Measurements from ENCODE around the gene FOXN3.
A peak's percentile ranks its signal among the peaks of the same experiment; 100 is the strongest.

FOXN3 gene

GRCh38 chr14:89178800-89179535 is 238.1 kb downstream of the FOXN3 start:
- TF ChIP-seq GATA1 (IDR thresholded peaks at IDR 0.05; ENCODE audit: low read depth, low read length) (no peak), POLR2A (IDR thresholded peaks at IDR 0.05; ENCODE audit: low read length) (no peak)
- no peak for DNase-seq

DNA sequence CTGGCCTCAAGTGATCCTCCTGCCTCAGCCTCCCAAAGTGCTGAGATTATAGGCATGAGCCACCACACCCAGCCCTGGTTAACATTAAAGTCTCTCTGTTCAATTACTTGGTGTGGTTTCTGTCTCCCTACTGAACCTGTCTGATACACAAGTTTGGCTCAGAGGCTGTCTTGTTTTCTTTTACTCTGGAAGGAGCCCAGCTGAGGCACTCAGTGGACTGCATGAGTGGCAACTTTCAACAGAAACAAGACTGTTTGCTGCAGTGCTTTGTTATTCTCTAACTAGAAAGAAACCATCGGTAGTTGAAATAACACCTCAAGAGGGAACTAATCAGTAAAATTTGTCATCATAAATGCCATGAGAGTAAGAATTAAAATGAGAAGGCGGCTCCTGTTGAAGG is 238.7 kb downstream of the FOXN3 start:
- TF ChIP-seq POLR2A (IDR thresholded peaks at IDR 0.05; ENCODE audit: low read length) (no peak), GATA1 (IDR thresholded peaks at IDR 0.05; ENCODE audit: low read depth, low read length) (no peak)
- DNase-seq: no peak

DNA sequence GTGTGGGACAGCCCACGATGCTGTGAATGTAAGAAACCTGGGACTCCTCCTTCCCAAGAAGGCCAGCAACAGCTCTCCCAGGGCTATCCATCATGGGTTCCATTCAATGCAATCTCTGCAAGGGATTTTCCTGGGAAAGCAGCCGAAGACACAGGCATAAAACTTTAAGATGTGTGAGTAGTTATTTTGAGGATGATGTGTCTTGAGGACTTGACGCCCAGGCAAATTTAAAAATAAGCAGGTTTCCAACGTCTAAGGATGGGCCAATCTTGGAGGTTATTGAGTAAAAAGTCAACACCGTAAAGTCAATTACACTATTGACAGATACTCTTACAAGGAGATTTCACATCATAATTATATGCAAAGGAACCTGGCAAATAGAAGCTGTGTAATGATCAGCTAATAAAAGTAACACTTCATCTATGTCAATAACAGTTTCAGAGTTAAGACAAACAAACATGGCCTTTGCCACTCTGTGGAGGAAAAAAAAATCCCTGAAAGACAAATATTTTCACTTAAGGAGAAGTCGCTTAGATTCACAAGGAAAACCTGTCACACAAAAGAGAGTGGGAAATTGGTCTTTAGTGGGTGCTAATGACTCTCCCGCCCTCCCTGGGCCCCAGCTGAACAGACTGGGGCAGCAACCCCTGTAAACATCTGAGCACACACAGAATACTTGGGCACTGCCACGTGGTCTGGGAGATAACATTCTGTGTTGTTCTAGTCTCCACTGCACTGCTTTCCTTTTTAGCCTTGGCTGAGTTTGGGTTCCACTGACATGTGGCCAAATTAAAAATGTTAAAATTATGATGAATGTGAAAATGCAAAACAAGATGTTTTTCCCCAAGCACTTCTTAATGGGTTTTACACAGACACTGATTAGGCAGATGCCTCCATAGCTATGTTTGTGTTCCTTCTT is 240.9 kb downstream of the FOXN3 start:
- peak; percentile 18 to 29 for DNase-seq
- TF ChIP-seq GATA1 (IDR thresholded peaks at IDR 0.05; ENCODE audit: low read depth, low read length) (no peak), POLR2A (IDR thresholded peaks at IDR 0.05; ENCODE audit: low read length) (no peak)

- no peak for DNase-seq
- TF ChIP-seq GATA1 (IDR thresholded peaks at IDR 0.05; ENCODE audit: low read depth, low read length) (no peak), POLR2A (IDR thresholded peaks at IDR 0.05; ENCODE audit: low read length) (no peak)
These were observed 245.4 kb downstream of the FOXN3 start for GRCh38 chr14:89171628-89172027.

- no peak for DNase-seq
- no peak for TF ChIP-seq POLR2A (IDR thresholded peaks at IDR 0.05; ENCODE audit: low read length)
- no peak for TF ChIP-seq GATA1 (IDR thresholded peaks at IDR 0.05; ENCODE audit: low read depth, low read length)
These were observed 245.9 kb downstream of the FOXN3 start for GRCh38 chr14:89171168-89171567.

DNA sequence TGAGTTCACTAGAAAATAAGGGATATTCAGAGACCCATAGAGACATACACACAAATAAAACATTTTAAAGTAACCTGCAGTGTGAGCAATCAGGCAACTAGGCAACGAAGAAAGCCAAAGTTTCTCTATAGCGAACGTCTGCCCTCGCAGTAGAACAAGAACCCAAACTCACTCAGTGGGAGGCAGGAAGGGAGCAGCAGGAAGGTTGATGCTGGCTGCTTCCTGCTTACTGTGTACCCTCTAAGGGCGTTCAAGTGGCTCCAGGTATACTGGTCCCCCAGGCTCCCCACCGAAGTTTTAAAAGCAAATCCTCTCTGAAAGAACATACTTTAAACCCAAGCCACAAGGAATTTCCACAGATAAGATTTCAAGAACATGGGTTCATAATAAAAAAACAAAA is 249.3 kb downstream of the FOXN3 start:
- no peak for DNase-seq
- TF ChIP-seq GATA1 (IDR thresholded peaks at IDR 0.05; ENCODE audit: low read depth, low read length) (no peak), POLR2A (IDR thresholded peaks at IDR 0.05; ENCODE audit: low read length) (no peak)

DNA sequence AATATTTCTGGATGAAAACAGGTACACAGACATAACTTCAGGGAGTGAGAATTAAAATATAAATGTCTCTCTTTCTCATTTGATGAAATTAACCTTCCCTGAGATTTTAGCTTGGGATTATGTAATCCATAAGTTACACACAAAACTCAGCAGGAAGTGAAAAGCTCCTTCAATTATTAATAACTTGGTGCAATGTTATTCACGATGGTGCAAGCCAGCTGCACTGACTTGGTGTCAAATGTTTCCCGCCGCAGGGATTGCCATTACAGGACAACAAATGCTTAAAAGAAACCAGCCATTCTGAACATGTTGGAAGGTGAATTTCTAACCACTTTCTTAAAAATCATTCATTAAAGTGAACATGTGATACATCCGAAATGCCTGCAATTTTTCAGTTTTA is 250.4 kb downstream of the FOXN3 start:
- DNase-seq: no peak
- TF ChIP-seq POLR2A (IDR thresholded peaks at IDR 0.05; ENCODE audit: low read length) (no peak), GATA1 (IDR thresholded peaks at IDR 0.05; ENCODE audit: low read depth, low read length) (no peak)

DNA sequence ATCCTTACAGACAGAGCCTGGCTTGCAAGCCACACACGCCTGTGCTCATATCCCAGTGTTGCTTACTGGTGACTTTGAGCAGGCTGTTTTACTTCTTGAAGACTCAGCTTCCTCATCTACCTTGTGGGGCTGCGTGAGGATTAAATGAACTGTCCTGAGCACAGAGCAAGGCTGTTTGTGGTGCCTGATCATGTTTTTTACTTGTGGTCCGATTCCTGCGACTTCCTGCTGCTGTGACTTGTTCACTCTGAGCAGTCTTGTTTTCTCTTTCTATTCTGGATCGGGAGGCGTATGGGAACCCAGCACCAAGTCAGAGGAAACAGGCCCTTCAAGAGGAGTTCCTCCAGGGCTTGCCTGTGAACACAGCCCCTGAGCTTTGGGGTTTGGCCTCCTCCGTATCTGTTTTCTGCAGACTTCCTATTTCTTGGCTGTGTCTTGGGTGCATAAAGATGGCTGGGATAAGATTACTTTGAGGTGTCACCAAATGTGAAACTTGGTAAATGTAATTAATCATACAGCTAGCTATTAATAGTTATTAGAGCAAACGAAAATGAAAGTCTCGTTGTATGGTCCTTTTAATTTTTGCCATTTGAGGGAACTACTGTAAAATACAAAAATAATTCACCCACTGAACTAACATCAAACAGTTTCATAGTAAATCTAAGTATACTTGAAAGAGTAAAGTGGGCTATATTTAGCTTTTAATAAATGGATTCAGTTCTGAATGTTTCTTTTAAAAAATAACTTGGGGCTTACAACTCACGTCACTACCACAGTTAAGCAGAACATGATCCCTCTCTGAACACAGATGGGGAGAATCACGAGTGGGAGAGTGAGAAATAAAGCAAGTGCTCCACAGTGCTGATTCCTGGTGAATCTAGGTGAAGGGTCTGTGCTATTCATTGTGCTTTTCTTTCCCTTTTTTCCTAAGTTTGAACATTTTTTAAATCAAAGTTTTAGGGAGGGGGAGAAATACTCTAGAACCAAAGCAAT is 251.5 kb downstream of the FOXN3 start:
- DNase-seq: peak; percentile 92 to 95
- TF ChIP-seq GATA1 (IDR thresholded peaks at IDR 0.05; ENCODE audit: low read depth, low read length): peak; percentile 75
- peak; percentile 69 for TF ChIP-seq POLR2A (IDR thresholded peaks at IDR 0.05; ENCODE audit: low read length)

DNA sequence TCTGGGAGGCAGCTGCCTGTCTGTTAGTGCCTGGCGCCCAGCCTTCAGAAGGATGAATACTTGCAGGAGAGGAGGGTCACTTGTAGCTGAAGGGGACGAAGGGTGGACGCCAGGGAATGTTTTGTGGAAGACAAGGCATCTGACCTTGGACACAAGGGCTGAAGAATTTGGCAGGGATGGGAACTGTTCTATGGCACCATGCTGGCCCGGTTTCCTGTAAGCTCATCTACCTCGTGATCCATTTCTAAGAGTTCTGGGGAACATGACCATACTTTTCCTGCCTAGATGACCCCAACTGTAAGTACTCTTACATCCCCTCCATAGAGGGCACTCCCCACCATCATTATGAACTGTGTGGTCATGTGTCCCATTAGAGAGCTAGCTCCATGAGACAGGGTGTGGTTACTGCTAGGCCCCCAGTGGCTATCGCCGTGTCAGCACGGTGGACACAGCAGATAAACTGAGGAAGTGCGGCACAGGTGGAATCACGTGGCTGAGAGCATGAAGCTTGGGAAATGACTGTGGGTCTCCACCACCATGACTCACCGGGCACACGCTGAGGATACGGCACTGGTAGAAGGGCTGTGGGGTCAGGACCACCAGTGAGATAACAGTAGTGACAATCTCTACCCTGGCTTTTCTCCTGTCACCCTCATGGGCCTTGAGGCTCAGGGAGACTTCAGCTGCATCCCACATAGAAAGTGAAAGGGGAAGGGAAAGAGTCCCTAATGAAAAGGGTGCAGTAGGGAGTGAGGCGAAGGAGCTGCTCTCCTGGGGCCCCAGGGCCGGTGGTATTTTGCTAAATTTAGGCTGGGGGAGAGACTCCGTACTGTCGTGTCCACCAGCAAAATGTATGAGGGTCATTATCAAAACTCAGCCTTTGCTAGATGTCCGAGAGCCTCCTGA is 252.6 kb downstream of the FOXN3 start:
- peak; percentile 78 to 84 for DNase-seq
- TF ChIP-seq GATA1 (IDR thresholded peaks at IDR 0.05; ENCODE audit: low read depth, low read length) (no peak), POLR2A (IDR thresholded peaks at IDR 0.05; ENCODE audit: low read length) (no peak)

- no peak for TF ChIP-seq GATA1 (IDR thresholded peaks at IDR 0.05; ENCODE audit: low read depth, low read length)
- TF ChIP-seq POLR2A (IDR thresholded peaks at IDR 0.05; ENCODE audit: low read length): no peak
- DNase-seq: no peak
These were observed 253.9 kb downstream of the FOXN3 start for GRCh38 chr14:89163031-89163636.

- TF ChIP-seq GATA1 (IDR thresholded peaks at IDR 0.05; ENCODE audit: low read depth, low read length) (no peak), POLR2A (IDR thresholded peaks at IDR 0.05; ENCODE audit: low read length) (no peak)
- DNase-seq: no peak
These were observed 254.4 kb downstream of the FOXN3 start for GRCh38 chr14:89162586-89162985.

- DNase-seq: no peak
- TF ChIP-seq GATA1 (IDR thresholded peaks at IDR 0.05; ENCODE audit: low read depth, low read length): no peak
- no peak for TF ChIP-seq POLR2A (IDR thresholded peaks at IDR 0.05; ENCODE audit: low read length)
These were observed 256.6 kb downstream of the FOXN3 start for GRCh38 chr14:89160437-89160836.

All from erythroblast (primary cell).